H1 (cell line): ENCODE data around the gene HSD17B8. TPM values are rescaled to one million over a fixed set of nuclear protein-coding genes. Genes with fewer than 3 reads are reported as not detected.

Source experiments
- ASH2L ChIP-seq: fragments of 200-600, 300-600 bp; sonication (generic); IDR thresholded peaks from one replicate; pipeline ENCODE4 v1.7.1; 2017; ENCODE audit warnings: low read length
- MAFK ChIP-seq: IDR thresholded peaks from 2 replicates; pipeline ENCODE4 v1.6.1; 2012; ENCODE audit warnings: low read depth, mild to moderate bottlenecking, improper control_type of control experiment, low read length
- SAP30 ChIP-seq: fragments of 300-600 bp; sonication (generic); IDR thresholded peaks from 2 replicates; pipeline ENCODE4 v1.7.1; 2012; ENCODE audit warnings: low read length, moderate library complexity, mild to moderate bottlenecking, inconsistent platforms; ENCODE audit not compliant: insufficient read depth, insufficient replicate concordance
- SIRT6 ChIP-seq: IDR thresholded peaks from one replicate; pipeline ENCODE4 v1.7.1; 2012; ENCODE audit warnings: low read length, inconsistent platforms
- SP2 ChIP-seq: IDR thresholded peaks from 2 replicates; pipeline ENCODE4 v1.6.1; 2012; ENCODE audit warnings: mild to moderate bottlenecking, low read length, inconsistent platforms
- polyA plus RNA-seq, 7 experiments: library from polyadenylated mRNA; depleted of rRNA in 3 of 7; stranded (reverse) in 5 of 7; unstranded in 2 of 7; fragments of >200 nt in 5 of 7; fragments of 200-250 nt in 2 of 7; gene quantifications; 1 replicate in 5 of 7; 2 replicates in 1 of 7; 4 replicates in 1 of 7; pipeline versions ENCODE4 v1.2.1 to v1.2.3, GENCODE V29; 2011 to 2013; ENCODE audit warnings: missing spikeins in 2 of 7, mixed read lengths in 2 of 7
- total RNA-seq: library from RNA; stranded (reverse); fragmentation: NEBNext Ultra II Directional; extraction: Animal tissue kit (Norgen Biotek cat#: 25700); gene quantifications from 2 replicates; pipeline ENCODE4 v1.2.1, GENCODE V29; 2021
- TF ChIP-seq, protein P1 (sequence below): fragments of 300-600 bp; sonication (generic); IDR thresholded peaks from 2 replicates; pipeline ENCODE4 v1.7.1; 2012; ENCODE audit warnings: low read length, moderate library complexity, mild to moderate bottlenecking, inconsistent platforms; ENCODE audit not compliant: insufficient replicate concordance
- TF ChIP-seq, protein P2 (sequence below): IDR thresholded peaks from 2 replicates; pipeline ENCODE4 v1.6.1; 2012; ENCODE audit warnings: low read length, inconsistent platforms

Gene HSD17B8
- total and polyA plus RNA-seq, 2 of the 8 experiments (the other 6 are each of a cell fraction or from before 2014, with no cell fraction given): 3.3 to 17.1 TPM

DNA sequence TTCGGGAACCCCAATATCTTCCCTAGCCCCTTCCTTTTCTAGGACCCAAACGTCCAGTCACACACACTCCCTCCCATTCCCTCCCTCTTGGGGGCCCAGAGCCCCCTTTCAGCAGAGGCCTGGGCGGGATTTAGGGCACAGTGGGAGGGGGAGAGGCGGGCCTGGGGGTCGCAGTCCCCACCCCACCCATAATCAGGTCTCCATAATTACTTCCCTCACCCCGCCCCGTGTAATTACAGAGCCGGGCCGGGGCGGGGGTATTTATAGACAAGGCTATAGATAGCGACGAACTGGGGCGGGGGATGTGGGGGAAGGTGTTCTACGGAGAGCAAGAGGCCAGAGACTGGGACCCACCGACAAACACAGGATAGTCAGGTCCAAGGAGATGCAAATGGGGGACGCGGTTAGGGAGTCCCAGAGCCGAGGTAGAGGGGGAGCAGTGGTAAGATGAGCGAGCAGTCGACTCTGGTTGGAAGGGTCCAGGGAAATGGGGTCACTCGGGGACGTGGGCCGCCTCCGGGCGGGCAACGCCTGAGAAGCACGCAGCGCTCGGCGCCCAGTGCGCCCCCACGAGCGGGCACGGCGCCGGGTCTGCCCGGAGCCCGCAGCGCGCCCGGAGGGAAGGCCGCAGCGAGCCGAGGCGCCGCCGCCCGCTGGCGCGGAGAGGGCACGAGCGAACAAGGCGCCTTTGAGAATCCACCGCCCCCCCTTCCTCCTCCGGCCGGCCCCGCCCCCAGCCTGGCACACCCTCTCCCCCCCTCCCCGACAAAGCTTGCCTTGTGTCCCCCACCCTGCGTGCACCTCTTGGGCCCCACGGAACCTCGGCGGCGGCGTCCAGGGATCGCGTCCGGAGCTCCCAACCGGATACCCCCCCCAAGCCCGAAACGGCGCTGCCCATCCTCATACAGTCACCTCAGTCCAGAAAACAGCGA, 11.5 kb upstream of the HSD17B8 start (continued):
- TF ChIP-seq, protein P1, sequence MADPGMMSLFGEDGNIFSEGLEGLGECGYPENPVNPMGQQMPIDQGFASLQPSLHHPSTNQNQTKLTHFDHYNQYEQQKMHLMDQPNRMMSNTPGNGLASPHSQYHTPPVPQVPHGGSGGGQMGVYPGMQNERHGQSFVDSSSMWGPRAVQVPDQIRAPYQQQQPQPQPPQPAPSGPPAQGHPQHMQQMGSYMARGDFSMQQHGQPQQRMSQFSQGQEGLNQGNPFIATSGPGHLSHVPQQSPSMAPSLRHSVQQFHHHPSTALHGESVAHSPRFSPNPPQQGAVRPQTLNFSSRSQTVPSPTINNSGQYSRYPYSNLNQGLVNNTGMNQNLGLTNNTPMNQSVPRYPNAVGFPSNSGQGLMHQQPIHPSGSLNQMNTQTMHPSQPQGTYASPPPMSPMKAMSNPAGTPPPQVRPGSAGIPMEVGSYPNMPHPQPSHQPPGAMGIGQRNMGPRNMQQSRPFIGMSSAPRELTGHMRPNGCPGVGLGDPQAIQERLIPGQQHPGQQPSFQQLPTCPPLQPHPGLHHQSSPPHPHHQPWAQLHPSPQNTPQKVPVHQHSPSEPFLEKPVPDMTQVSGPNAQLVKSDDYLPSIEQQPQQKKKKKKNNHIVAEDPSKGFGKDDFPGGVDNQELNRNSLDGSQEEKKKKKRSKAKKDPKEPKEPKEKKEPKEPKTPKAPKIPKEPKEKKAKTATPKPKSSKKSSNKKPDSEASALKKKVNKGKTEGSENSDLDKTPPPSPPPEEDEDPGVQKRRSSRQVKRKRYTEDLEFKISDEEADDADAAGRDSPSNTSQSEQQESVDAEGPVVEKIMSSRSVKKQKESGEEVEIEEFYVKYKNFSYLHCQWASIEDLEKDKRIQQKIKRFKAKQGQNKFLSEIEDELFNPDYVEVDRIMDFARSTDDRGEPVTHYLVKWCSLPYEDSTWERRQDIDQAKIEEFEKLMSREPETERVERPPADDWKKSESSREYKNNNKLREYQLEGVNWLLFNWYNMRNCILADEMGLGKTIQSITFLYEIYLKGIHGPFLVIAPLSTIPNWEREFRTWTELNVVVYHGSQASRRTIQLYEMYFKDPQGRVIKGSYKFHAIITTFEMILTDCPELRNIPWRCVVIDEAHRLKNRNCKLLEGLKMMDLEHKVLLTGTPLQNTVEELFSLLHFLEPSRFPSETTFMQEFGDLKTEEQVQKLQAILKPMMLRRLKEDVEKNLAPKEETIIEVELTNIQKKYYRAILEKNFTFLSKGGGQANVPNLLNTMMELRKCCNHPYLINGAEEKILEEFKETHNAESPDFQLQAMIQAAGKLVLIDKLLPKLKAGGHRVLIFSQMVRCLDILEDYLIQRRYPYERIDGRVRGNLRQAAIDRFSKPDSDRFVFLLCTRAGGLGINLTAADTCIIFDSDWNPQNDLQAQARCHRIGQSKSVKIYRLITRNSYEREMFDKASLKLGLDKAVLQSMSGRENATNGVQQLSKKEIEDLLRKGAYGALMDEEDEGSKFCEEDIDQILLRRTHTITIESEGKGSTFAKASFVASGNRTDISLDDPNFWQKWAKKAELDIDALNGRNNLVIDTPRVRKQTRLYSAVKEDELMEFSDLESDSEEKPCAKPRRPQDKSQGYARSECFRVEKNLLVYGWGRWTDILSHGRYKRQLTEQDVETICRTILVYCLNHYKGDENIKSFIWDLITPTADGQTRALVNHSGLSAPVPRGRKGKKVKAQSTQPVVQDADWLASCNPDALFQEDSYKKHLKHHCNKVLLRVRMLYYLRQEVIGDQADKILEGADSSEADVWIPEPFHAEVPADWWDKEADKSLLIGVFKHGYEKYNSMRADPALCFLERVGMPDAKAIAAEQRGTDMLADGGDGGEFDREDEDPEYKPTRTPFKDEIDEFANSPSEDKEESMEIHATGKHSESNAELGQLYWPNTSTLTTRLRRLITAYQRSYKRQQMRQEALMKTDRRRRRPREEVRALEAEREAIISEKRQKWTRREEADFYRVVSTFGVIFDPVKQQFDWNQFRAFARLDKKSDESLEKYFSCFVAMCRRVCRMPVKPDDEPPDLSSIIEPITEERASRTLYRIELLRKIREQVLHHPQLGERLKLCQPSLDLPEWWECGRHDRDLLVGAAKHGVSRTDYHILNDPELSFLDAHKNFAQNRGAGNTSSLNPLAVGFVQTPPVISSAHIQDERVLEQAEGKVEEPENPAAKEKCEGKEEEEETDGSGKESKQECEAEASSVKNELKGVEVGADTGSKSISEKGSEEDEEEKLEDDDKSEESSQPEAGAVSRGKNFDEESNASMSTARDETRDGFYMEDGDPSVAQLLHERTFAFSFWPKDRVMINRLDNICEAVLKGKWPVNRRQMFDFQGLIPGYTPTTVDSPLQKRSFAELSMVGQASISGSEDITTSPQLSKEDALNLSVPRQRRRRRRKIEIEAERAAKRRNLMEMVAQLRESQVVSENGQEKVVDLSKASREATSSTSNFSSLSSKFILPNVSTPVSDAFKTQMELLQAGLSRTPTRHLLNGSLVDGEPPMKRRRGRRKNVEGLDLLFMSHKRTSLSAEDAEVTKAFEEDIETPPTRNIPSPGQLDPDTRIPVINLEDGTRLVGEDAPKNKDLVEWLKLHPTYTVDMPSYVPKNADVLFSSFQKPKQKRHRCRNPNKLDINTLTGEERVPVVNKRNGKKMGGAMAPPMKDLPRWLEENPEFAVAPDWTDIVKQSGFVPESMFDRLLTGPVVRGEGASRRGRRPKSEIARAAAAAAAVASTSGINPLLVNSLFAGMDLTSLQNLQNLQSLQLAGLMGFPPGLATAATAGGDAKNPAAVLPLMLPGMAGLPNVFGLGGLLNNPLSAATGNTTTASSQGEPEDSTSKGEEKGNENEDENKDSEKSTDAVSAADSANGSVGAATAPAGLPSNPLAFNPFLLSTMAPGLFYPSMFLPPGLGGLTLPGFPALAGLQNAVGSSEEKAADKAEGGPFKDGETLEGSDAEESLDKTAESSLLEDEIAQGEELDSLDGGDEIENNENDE: no peak
- TF ChIP-seq ASH2L (peak; percentile 20), SAP30 (no peak), SP2 (no peak), SIRT6 (no peak), MAFK (no peak)
- TF ChIP-seq, protein P2, sequence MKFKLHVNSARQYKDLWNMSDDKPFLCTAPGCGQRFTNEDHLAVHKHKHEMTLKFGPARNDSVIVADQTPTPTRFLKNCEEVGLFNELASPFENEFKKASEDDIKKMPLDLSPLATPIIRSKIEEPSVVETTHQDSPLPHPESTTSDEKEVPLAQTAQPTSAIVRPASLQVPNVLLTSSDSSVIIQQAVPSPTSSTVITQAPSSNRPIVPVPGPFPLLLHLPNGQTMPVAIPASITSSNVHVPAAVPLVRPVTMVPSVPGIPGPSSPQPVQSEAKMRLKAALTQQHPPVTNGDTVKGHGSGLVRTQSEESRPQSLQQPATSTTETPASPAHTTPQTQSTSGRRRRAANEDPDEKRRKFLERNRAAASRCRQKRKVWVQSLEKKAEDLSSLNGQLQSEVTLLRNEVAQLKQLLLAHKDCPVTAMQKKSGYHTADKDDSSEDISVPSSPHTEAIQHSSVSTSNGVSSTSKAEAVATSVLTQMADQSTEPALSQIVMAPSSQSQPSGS: no peak
